HCT116 (cell line): Measurements from ENCODE around the gene TTLL5. TPM values are rescaled to one million over a fixed set of nuclear protein-coding genes. Genes with fewer than 3 reads are reported as not detected.

ENCODE experiments used
- ATAC-seq: fragments of 200-7000 bp; cut with Tn5 transposase; 2 replicates; pipeline ENCODE4 v1.9.1; 2020; ENCODE audit warnings: mild to moderate bottlenecking, moderate library complexity
- BruUV-seq: library from RNA; stranded (reverse); fragments of 400-500 nt; replicated peaks from 2 replicates; lab custom pipeline; 2021; lab: Mats Ljungman, UMichigan
- CTCF ChIA-PET: fragments of 300-600 bp; sonication (Branson Sonifier 250); formaldehyde crosslinking; loops from one replicate; lab custom pipeline; 2021; ENCODE audit warnings: antibody characterized with exemption; lab: Charles Lee
- POLR2A ChIA-PET: fragments of 300-600, 350-600 bp; sonication (Branson Sonifier 250); formaldehyde crosslinking; loops from one replicate; lab custom pipeline; 2021; ENCODE audit warnings: antibody characterized with exemption; lab: Charles Lee
- RAD21 ChIA-PET, 2 experiments: fragments of 300-600 bp; sonication (Branson Sonifier 250); formaldehyde crosslinking; loops; one replicate each; lab custom pipeline; 2023; ENCODE audit warnings: low total read pairs in 2 of 2; ENCODE audit not compliant: uncharacterized antibody in 2 of 2, unreplicated experiment in 2 of 2, low non-redundant PET in 1 of 2; lab: Charles Lee
- DNase-seq: peaks from one replicate; pipeline ENCODE4 v3.0.0-alpha.2; 2010; ENCODE audit warnings: low read depth, low spot score
- H2AFZ ChIP-seq: fragments of 200-600 bp; shearing (Covaris generic), sonication (generic); 2 replicates; pipeline ENCODE4 v1.6.1; 2017; ENCODE audit warnings: low read depth, mixed run types, mixed read lengths, antibody characterized with exemption, low read length; ENCODE audit not compliant: poor library complexity, severe bottlenecking
- H3K27ac ChIP-seq: 2 replicates; pipeline ENCODE4 v1.5.1; 2012; ENCODE audit warnings: low read depth, low read length
- H3K27me3 ChIP-seq: fragments of 200-600 bp; sonication (generic); 2 replicates; pipeline ENCODE4 v1.6.1; 2016; ENCODE audit warnings: mixed run types, low read length, mixed read lengths; ENCODE audit not compliant: insufficient read depth
- H3K36me3 ChIP-seq, 2 experiments: fragments of 200-500 bp in 1 of 2; fragments of 200-600 bp in 1 of 2; sonication (Bioruptor generic) in 1 of 2; sonication (generic) in 1 of 2; 2 replicates each; pipeline versions ENCODE4 v1.5.1 to v1.6.1; 2014 to 2016; ENCODE audit warnings: low read length in 2 of 2, inconsistent platforms in 1 of 2, mixed read lengths in 1 of 2, mixed run types in 1 of 2; ENCODE audit not compliant: insufficient read depth in 2 of 2, control insufficient read depth in 1 of 2
- H3K4me1 ChIP-seq, 2 experiments: fragments of 200-600 bp in 1 of 2; sonication (generic) in 1 of 2; 2 replicates each; pipeline versions ENCODE4 v1.5.1 to v1.6.1; 2012 to 2017; ENCODE audit warnings: low read length in 2 of 2, inconsistent platforms in 1 of 2, mild to moderate bottlenecking in 1 of 2, mixed read lengths in 1 of 2, mixed run types in 1 of 2, moderate library complexity in 1 of 2; ENCODE audit not compliant: insufficient read depth in 2 of 2, control insufficient read depth in 1 of 2
- H3K4me2 ChIP-seq: fragments of 200-600 bp; sonication (generic); 2 replicates; pipeline ENCODE4 v1.6.1; 2017; ENCODE audit warnings: mixed run types, low read length, mixed read lengths
- H3K4me3 ChIP-seq, 2 experiments: fragments of 200-600 bp in 1 of 2; sonication (generic) in 1 of 2; replicated peaks in 1 of 2; 2 replicates each; pipeline ENCODE4 v1.5.1; 2011 to 2016; ENCODE audit warnings: low read length in 2 of 2, control low read depth in 1 of 2, low read depth in 1 of 2, mild to moderate bottlenecking in 1 of 2, mixed read lengths in 1 of 2, mixed run types in 1 of 2
- H3K79me2 ChIP-seq: fragments of 200-600 bp; sonication (generic); 2 replicates; pipeline ENCODE4 v1.6.1; 2017; ENCODE audit warnings: mild to moderate bottlenecking, mixed run types, low read length, moderate library complexity, mixed read lengths; ENCODE audit not compliant: insufficient read depth
- H3K9ac ChIP-seq: fragments of 200-600 bp; sonication (generic); 2 replicates; pipeline ENCODE4 v1.6.1; 2016; ENCODE audit warnings: low read length, mixed read lengths
- H3K9me2 ChIP-seq: fragments of 200-600 bp; sonication (generic), shearing (Covaris generic); 2 replicates; pipeline ENCODE4 v1.6.1; 2017; ENCODE audit warnings: mixed run types, mild to moderate bottlenecking, moderate library complexity; ENCODE audit not compliant: insufficient read depth
- H3K9me3 ChIP-seq, 2 experiments: fragments of 200-500 bp in 1 of 2; fragments of 200-600 bp in 1 of 2; sonication (Bioruptor generic) in 1 of 2; sonication (generic) in 1 of 2; 2 replicates each; pipeline ENCODE4 v1.6.1; 2014 to 2017; ENCODE audit warnings: low read length in 2 of 2, mixed read lengths in 2 of 2, inconsistent platforms in 1 of 2, low read depth in 1 of 2, mild to moderate bottlenecking in 1 of 2, mixed run types in 1 of 2, moderate library complexity in 1 of 2; ENCODE audit not compliant: control insufficient read depth in 1 of 2, insufficient read depth in 1 of 2
- H4K20me1 ChIP-seq: fragments of 200-600 bp; sonication (generic), shearing (Covaris generic); 2 replicates; pipeline ENCODE4 v1.6.1; 2017; ENCODE audit warnings: mixed run types, mild to moderate bottlenecking, moderate library complexity; ENCODE audit not compliant: insufficient read depth
- ATF3 ChIP-seq: IDR thresholded peaks from 2 replicates; pipeline ENCODE4 v1.6.1; 2012
- CBX3 ChIP-seq: IDR thresholded peaks from 2 replicates; pipeline ENCODE4 v1.6.1; 2012; ENCODE audit warnings: low read depth
- CEBPB ChIP-seq: IDR thresholded peaks from 2 replicates; pipeline ENCODE4 v1.6.1; 2012; ENCODE audit warnings: low read depth
- ELF1 ChIP-seq: IDR thresholded peaks from 2 replicates; pipeline ENCODE4 v1.6.1; 2012; ENCODE audit warnings: low read depth, borderline replicate concordance
- POLR2A ChIP-seq: IDR thresholded peaks from 2 replicates; pipeline ENCODE4 v1.7.0; 2011; ENCODE audit warnings: borderline replicate concordance; ENCODE audit not compliant: insufficient read depth, insufficient read length; ENCODE audit errors: extremely low read depth
- RAD21 ChIP-seq: IDR thresholded peaks from 2 replicates; pipeline ENCODE4 v1.6.1; 2012; ENCODE audit warnings: low read depth, mild to moderate bottlenecking
- TCF7L2 ChIP-seq: IDR thresholded peaks from 2 replicates; pipeline ENCODE4 v1.7.0; 2011; ENCODE audit warnings: borderline replicate concordance, inconsistent platforms; ENCODE audit not compliant: insufficient read depth, insufficient read length; ENCODE audit errors: extremely low read depth
- intact Hi-C: fragments of 100-400 bp; cut with micrococcal nuclease; formaldehyde crosslinking; loops from 2 replicates; pipeline ENCODE4 v1.10.0; 2022
- total RNA-seq: library from RNA; stranded (reverse); gene quantifications from one replicate; pipeline ENCODE4 v1.2.1, GENCODE V29; 2021; ENCODE audit not compliant: unreplicated experiment

TTLL5 gene
- total RNA-seq, 1 experiment from 2014 or later, result 26.2 TPM

DNA sequence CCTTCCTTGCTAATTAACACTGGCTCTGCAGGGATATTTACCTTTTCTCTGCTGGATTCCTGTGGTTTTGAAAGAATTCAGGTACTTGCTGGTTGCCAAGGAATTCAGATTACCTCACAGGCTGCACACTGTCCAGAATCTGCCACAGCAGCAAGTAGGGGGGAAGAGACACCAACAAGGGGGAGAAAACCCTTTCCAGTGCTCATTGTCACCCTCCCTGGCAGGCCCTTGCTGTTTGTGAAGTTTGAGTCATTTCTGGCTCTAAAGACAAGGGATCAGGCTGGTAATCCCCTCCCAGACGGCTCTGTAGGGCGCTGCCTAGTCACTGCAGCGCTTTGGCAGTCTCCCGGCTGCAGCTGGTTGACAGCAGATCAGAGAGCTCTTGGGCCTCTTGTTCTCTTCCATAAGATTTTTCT is 50.8 kb downstream of the TTLL5 start:
- ChIA-PET CTCF (interaction anchor here (1.2 to 5.3 kb wide), 9 partner anchors 19 to 934 kb away, joined by 3 to 176 read pairs (median 6); partner anchors contain the start of genes IFT43 and TGFB3), POLR2A (no interaction called here)
- no peaks in the 10 kb centered on the region for H3K9me3 ChIP-seq
- no TSS peak for BruUV-seq
- H3K9me2 ChIP-seq, result no peaks in the 10 kb centered on the region
- H3K36me3 ChIP-seq, result no peaks in the 10 kb centered on the region
- peak; percentile 34 for DNase-seq
- intact Hi-C loops, result loop anchor here (1.0 kb wide), 2 partner anchors 270 to 675 kb away; no protein-coding TSS in a partner anchor
- H3K4me2 ChIP-seq, result peak overlapping the region; percentile 61
- no peaks in the 10 kb centered on the region for H3K27me3 ChIP-seq
- H3K27ac ChIP-seq, result peak overlapping the region; percentile 62
- TF ChIP-seq ATF3 (no peak), RAD21 (no peak), TCF7L2 (no peak), CEBPB (0 out of 2 replicates have a peak, but pooled peaks have one; percentile 43), CBX3 (0 out of 2 replicates have a peak, but pooled peaks have one; percentile 23)
- TF ChIP-seq, all 23 proteins: peak for 2
- Histone ChIP-seq H3K4me3 (0 out of 4 replicates have a peak overlapping the region, but pooled peaks of 1 of the 2 experiments have one; percentile 0), H2AFZ (no peak overlapping the region), H3K4me1 (peaks cover 17 to 18% of the 10 kb centered on the region in 2 experiments), H3K9ac (peak overlapping the region; percentile 23), H3K79me2 (no peaks in the 10 kb centered on the region), H4K20me1 (no peaks in the 10 kb centered on the region)
- ATAC-seq, result peak; percentile 80
- RAD21 ChIA-PET, result interaction anchor here (1.0 to 1.4 kb wide), 4 partner anchors 267 to 271 kb away, joined by 3 to 9 read pairs (median 6); partner anchors contain the start of gene TGFB3 (in 2 of the 2)

DNA sequence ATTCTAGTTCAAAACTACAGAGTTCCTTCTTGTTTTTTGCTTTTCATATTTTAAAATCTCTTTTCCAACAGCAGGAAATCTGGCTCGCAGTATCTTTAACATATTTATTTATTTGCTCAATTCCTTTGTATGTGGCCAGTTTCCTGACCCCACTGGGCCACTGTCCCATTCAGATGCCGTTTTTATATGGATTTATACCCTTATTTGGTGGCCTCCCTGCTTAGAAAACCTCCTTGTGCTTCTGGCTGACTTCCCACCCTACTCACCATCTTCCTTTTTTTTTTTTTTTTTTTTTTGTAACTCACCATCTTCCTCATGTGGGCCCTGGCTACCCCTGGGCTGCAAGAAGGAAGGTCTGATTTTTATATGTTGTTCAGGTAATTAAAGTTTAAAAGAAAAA is 53.9 kb downstream of the TTLL5 start:
- Histone ChIP-seq H3K27me3 (no peaks in the 10 kb centered on the region), H3K36me3 (peaks cover 0 to 10% of the 10 kb centered on the region in 2 experiments; a peak in 1 of 4 replicates), H3K9me3 (no peaks in the 10 kb centered on the region), H2AFZ (no peak overlapping the region), H3K4me2 (no peak overlapping the region), H3K4me1 (peaks cover 17 to 18% of the 10 kb centered on the region in 2 experiments), H3K4me3 (no peak overlapping the region), H4K20me1 (no peaks in the 10 kb centered on the region), H3K9ac (no peak overlapping the region), H3K9me2 (no peaks in the 10 kb centered on the region), H3K79me2 (no peaks in the 10 kb centered on the region)
- DNase-seq, result no peak
- intact Hi-C loops, result no loop called here
- CTCF ChIA-PET, result interaction anchor here (1.1 kb wide), 1 partner anchor 268 kb away, joined by 5 read pairs; no protein-coding TSS in a partner anchor
- BruUV-seq, result no TSS peak
- ATAC-seq, result no peak
- POLR2A ChIA-PET, result no interaction called here
- RAD21 ChIA-PET, result no interaction called here
- TF ChIP-seq CBX3 (no peak), ELF1 (no peak), POLR2A (no peak)
- TF ChIP-seq, all 23 proteins: peak for 0
- H3K27ac ChIP-seq, result no peak overlapping the region
